ENCODE data around the gene MPPE1.

MPPE1 gene

DNA sequence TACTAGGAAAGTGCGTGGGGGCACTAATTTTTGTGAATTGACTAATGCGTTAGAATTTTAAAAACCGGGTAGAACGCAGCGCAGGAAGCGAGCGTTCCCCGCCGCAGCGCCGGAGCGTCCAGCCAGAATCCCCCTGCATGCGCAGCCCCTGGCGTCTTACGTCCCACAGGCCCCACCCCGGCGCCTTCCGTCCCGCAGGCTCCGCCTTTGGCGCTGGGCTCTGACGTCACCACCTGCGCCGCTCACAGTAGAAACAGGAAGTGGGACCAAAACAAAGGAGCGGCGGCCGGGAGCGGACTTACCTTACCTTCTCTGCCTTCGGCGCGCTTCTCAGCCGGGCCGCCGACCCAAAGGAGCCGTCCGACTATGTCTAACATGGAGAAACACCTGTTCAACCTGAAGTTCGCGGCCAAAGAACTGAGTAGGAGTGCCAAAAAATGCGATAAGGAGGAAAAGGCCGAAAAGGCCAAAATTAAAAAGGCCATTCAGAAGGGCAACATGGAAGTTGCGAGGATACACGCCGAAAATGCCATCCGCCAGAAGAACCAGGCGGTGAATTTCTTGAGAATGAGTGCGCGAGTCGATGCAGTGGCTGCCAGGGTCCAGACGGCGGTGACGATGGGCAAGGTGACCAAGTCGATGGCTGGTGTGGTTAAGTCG lies 56.8 kb downstream of the MPPE1 start, which contains the start of gene CHMP1B:
CHMP1B (plus strand) TSS at position 268 of the 660 bp plus-strand sequence; CDS start at position 367, 99 bp downstream.
- peak; percentile 73 for DNase-seq

DNA sequence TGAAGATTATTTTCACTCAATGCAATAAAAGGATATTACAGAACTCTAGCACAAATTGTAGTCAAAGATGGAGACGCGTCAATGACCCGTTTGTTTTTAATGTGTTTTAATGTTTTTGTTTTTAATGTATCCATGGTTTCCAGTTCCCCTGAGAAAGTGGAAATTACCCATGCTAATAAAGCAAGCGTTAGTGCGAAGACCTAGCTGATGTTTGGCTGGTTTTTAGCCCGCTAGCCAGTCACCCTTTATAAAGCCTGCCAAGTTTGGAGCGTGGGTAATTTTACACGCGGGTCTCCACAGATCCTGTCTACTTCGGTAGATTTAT lies 57.3 kb downstream of the MPPE1 start:
- no peak for DNase-seq

DNA sequence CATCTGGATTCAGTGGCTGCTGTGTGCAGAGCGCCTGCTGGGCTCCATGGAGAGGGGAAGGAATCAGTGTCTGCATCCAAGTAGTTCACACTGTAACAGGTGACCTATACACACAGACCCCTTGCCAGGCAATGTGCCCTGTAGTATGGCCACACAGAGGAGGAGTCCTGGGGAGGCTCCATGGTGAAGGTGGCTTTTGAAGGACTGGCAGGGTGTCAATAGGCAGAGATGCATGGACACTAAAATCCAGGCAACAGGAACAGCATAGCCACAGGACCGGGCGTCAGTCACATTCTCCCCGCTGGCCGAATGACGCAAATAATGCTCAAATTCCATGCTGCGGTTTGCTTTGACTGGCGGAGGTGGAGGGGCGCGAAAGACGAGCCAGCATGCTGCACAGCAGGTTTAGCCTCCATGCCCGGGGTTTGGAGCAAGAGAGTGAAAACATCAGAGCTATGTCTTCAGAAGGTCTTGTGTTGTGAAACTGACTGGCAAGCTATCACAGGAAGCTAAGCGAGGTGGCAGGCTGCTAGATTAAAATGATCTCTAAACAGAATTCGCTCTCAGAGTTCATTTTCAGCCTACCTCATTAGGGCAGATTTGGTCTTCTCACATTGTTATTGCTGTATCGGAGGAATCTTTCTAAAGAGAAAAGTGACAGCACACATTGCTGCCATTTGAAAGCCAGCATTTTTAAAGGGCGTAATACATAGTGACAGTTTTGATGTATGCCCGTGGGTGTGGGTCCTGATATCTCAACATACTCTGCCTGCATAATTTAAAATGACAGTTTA lies 58.1 kb downstream of the MPPE1 start:
- no peak for DNase-seq

DNA sequence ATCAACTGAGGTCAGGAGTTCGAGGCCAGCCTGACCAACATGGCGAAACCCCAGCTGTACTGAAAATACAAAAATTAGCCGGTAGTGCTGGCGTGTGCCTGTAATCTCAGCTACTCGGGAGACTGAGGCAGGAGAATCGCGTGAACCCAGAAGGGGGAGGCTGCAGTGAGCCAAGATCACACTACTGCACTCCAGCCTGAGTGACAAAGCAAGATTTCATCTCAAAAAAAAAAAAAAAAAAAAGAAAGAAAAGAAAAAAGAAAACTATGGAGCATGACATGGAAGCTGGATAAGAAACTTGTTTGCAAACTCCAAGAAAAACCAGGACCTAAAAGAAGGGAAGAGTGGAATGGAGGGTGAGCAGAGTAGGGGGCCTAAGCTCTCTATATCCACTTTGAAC lies 58.8 kb downstream of the MPPE1 start:
- no peak for DNase-seq

DNA sequence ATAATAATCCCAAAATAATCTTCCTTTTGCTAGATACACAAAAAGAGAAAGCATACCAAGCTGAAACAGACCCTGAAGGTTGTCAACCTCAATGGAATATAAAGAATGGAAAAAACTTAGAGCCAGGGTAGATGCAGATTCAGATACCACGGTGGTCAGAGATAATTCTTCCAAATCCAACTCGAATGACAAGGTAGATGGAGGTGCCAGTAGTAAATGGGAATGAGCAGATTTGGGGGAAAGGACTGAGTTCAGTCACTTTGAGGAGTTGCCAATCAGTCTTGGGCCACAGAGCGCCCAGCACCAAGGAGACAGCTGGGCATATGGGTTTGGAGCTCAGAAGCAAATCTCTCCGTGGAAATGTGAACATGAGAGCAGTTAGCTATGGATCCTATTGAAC lies 60.3 kb downstream of the MPPE1 start:
- DNase-seq: no peak

DNA sequence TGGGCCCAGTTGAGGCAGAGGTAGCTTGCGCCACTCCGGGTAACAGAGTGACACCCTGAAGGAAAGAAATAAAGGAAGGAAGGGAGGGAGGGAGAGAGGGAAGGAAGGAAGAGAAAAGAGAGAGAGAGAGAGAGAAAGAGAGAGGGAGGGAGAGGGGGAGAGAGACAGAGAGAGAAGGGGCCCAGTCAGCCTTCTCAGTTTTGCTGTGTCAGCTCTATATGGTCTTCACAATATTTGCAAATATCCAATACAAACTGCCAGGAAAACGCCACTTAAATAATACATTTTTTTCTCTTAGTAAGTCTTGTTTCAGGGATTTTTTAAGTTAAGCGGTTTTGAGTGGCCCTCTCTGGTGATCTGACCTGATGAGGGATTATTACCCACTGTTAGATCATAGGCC lies 62.5 kb downstream of the MPPE1 start:
- DNase-seq: no peak

DNA sequence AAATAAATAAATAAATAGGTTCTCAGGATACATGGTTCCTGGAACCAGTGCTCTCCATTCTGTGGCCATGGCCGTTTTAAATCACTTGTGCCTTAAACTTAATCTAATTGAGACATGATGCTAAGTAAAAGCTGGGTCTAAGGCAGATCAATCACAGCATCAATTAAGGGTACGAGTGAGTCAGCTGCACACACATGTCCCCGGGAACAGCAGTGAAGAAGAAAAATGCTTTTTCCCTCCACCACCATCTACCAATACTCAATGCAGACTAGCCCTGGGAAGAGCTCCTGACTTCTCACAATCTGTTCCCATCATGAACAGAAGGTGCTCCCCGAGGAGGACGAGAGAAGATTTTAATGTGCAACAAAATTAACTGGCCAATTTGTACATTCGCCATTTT lies 63.7 kb downstream of the MPPE1 start:
- no peak for DNase-seq

DNA sequence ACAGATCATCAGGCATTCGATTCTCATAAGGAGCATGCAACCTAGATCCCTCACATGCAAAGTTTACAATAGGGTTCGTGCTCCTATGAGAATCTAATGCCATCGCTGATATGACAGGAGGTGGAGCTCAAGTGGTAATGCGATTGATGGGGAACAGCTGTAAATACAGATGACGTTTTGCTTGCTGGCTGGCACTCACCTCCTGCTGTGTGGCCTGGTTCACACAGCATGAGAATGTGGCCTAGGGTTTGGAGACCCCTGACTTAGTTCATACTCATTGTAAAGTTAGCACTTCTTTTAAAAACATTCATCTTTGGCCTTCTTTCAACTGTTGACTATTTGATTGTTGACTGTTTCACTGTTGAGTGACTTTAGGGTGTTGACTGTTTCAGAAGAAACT lies 65.6 kb downstream of the MPPE1 start:
- no peak for DNase-seq

DNA sequence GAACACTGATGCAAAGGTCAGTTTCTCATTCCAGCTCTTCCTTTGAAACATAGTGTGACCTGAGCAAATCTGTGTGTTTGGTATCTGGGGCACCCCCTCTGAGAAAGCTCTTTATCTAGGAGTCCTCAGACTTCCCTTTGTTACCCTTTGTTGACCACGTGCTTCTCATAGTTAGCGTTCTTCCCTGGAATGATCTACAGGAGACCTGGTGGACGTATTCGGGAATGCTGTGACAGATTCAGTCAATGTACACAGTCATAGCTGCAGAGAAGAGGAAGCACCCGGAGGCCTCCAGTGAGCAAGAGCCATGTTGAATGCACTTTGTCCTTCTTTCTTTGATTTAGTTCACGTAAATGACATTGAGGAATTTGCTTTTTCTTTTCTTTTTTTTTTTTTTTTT lies 67.6 kb downstream of the MPPE1 start:
- DNase-seq: no peak

DNA sequence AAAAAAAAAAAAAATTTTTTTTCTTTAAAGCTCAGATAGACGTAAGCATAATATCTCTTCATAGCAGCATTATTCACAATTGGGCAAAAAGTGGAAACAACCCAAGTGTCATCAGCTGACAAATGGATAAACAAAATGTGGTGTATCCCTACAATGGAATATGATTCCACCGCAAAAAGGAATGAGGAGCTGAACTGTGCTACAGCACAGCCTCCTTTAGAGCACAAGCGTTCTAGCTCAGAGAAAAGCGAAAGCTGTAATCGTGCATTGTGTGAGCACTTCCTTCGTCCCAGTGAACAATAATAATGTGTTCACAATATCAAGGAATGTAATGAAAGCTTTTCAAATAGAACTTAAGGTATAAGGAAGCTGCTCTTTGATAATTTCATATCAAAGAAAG lies 68.6 kb downstream of the MPPE1 start:
- no peak for DNase-seq

DNA sequence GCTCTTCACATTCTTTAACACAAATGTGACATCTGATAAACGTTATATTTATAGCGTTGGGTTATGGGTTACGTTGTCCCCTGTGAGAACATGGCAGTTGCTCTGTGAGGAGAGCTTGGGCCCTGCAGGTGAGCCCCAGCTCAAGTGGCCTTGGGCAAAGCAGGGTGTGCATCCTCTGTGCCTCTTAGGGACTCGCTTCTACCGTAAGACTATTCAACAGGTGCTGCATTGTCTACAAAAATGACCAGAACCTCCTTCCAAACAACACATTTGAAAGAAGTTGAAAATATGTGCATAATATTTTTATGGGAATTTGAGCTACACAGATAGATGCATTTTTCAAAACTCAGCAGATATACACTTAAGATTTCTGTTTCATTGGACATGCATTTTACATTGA lies 73.3 kb downstream of the MPPE1 start:
- DNase-seq: no peak
